Measurements from ENCODE around the gene MICAL3.
"Not testable (repeated sequence)": the region's sequence is repeated elsewhere in the genome, so short reads cannot be mapped to it uniquely, and the experiment has no call there.

Gene MICAL3

DNA sequence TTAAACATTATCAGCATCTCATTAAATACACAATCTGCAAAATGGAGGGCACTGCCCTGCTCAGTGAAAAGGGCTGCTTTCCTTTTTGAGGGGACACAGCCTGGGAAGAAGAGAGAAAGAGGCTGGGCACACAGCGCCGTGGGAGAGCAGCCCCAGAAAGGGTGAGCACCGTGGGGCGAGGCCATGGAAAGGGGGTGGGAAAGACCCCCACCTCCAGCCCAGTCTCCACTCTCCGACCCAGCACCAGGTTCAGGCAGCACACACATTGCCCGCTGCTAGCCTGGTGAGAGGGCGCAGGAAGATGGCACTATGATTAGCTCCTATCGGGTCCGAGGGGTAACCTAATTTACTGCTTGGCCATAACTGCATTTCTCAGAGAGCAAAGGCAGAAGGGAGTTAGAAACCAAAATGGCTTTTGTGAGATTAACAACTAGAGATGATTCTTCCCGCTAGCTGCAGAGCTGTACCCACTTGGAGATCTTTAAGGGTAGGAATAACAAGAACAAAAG lies 146.1 kb downstream of the MICAL3 start:
- no peaks in the 10 kb centered on the region; the same call in 1 of the 2 replicates for H3K9me3 ChIP-seq (ENCODE audit: insufficient read depth, low read length)
- H3K27me3 ChIP-seq (ENCODE audit: insufficient read depth, insufficient read length) = no peaks in the 10 kb centered on the region
- peaks cover 78% of the 10 kb centered on the region for H3K36me3 ChIP-seq (ENCODE audit: insufficient read depth, insufficient read length, low read length)
- H3K4me1 ChIP-seq (ENCODE audit: insufficient read depth, insufficient read length) = no peaks in the 10 kb centered on the region
- no peak for TF ChIP-seq YY1 (IDR thresholded peaks at IDR 0.05; ENCODE audit: insufficient read depth, insufficient read length)
- TF ChIP-seq ZNF274 (IDR thresholded peaks at IDR 0.05; ENCODE audit: low read depth, low read length) = no peak
- TF ChIP-seq SUZ12 (IDR thresholded peaks at IDR 0.05; ENCODE audit: extremely low read depth, insufficient read depth, insufficient read length) = no peak
- no peak overlapping the region for H3K9ac ChIP-seq (ENCODE audit: insufficient read length, low read depth)
- H3K4me3 ChIP-seq (ENCODE audit: insufficient read length, low read depth) = no peak overlapping the region
- DNase-seq (ENCODE audit: low read depth, low spot score) = no peak

GRCh38 chr22:17876878-17877855 lies 147.2 kb downstream of the MICAL3 start:
- H3K9ac ChIP-seq (ENCODE audit: insufficient read length, low read depth); DNase-seq (ENCODE audit: low read depth, low spot score); H3K4me1 ChIP-seq (ENCODE audit: insufficient read depth, insufficient read length); H3K4me3 ChIP-seq (ENCODE audit: insufficient read length, low read depth); H3K9me3 ChIP-seq (ENCODE audit: insufficient read depth, low read length); H3K27me3 ChIP-seq (ENCODE audit: insufficient read depth, insufficient read length): not testable (repeated sequence)
- peaks cover 77% of the 10 kb centered on the region for H3K36me3 ChIP-seq (ENCODE audit: insufficient read depth, insufficient read length, low read length)

- Histone ChIP-seq H3K27me3 (ENCODE audit: insufficient read depth, insufficient read length) (no peaks in the 10 kb centered on the region), H3K4me1 (ENCODE audit: insufficient read depth, insufficient read length) (no peaks in the 10 kb centered on the region), H3K36me3 (ENCODE audit: insufficient read depth, insufficient read length, low read length) (peaks cover 79% of the 10 kb centered on the region), H3K9me3 (ENCODE audit: insufficient read depth, low read length) (no peaks in the 10 kb centered on the region; the same call in 1 of the 2 replicates), H3K4me3 (ENCODE audit: insufficient read length, low read depth) (no peak overlapping the region), H3K9ac (ENCODE audit: insufficient read length, low read depth) (no peak overlapping the region)
- no peak for DNase-seq (ENCODE audit: low read depth, low spot score)
- TF ChIP-seq SUZ12 (IDR thresholded peaks at IDR 0.05; ENCODE audit: extremely low read depth, insufficient read depth, insufficient read length) = no peak
- TF ChIP-seq YY1 (IDR thresholded peaks at IDR 0.05; ENCODE audit: insufficient read depth, insufficient read length) = no peak
- TF ChIP-seq ZNF274 (IDR thresholded peaks at IDR 0.05; ENCODE audit: low read depth, low read length) = no peak
Measured at GRCh38 chr22:17876306-17876831, 148.0 kb downstream of the MICAL3 start.

DNA sequence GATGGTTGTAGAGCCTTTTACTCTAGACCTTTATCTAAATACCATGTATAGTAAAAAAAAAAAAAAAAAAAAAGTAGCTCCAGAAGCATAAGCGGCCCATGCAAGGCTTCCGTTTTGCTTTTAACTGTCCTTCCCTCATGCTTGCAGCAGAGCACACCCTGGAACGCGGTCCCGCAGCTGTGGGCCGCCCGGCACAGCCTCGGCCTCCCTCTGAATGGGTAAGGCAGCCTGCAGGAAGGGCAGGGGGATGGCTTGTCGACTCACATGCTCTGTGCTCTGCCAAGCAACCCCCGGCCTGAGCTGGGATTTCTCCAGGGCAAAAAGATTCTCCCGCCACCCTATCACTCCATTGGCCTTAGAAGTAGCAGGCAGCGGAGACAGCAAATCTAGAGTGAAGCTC lies 148.7 kb downstream of the MICAL3 start:
- no peak for DNase-seq (ENCODE audit: low read depth, low spot score)
- no peak for TF ChIP-seq ZNF274 (IDR thresholded peaks at IDR 0.05; ENCODE audit: low read depth, low read length)
- TF ChIP-seq SUZ12 (IDR thresholded peaks at IDR 0.05; ENCODE audit: extremely low read depth, insufficient read depth, insufficient read length) = no peak
- TF ChIP-seq YY1 (IDR thresholded peaks at IDR 0.05; ENCODE audit: insufficient read depth, insufficient read length) = no peak
- Histone ChIP-seq H3K9ac (ENCODE audit: insufficient read length, low read depth) (no peak overlapping the region), H3K36me3 (ENCODE audit: insufficient read depth, insufficient read length, low read length) (peaks cover 78% of the 10 kb centered on the region), H3K9me3 (ENCODE audit: insufficient read depth, low read length) (no peaks in the 10 kb centered on the region; the same call in 1 of the 2 replicates), H3K27me3 (ENCODE audit: insufficient read depth, insufficient read length) (no peaks in the 10 kb centered on the region), H3K4me1 (ENCODE audit: insufficient read depth, insufficient read length) (no peaks in the 10 kb centered on the region), H3K4me3 (ENCODE audit: insufficient read length, low read depth) (no peak overlapping the region)

- Histone ChIP-seq H3K27me3 (ENCODE audit: insufficient read depth, insufficient read length) (no peaks in the 10 kb centered on the region), H3K4me1 (ENCODE audit: insufficient read depth, insufficient read length) (no peaks in the 10 kb centered on the region), H3K4me3 (ENCODE audit: insufficient read length, low read depth) (no peak overlapping the region), H3K36me3 (ENCODE audit: insufficient read depth, insufficient read length, low read length) (peaks cover 78% of the 10 kb centered on the region), H3K9ac (ENCODE audit: insufficient read length, low read depth) (no peak overlapping the region), H3K9me3 (ENCODE audit: insufficient read depth, low read length) (no peaks in the 10 kb centered on the region; the same call in 1 of the 2 replicates)
- TF ChIP-seq ZNF274 (IDR thresholded peaks at IDR 0.05; ENCODE audit: low read depth, low read length) = no peak
- TF ChIP-seq YY1 (IDR thresholded peaks at IDR 0.05; ENCODE audit: insufficient read depth, insufficient read length) = no peak
- no peak for TF ChIP-seq SUZ12 (IDR thresholded peaks at IDR 0.05; ENCODE audit: extremely low read depth, insufficient read depth, insufficient read length)
- no peak for DNase-seq (ENCODE audit: low read depth, low spot score)
Measured at GRCh38 chr22:17875156-17875555, 149.2 kb downstream of the MICAL3 start.

GRCh38 chr22:17874231-17874905 lies 150.0 kb downstream of the MICAL3 start:
- no peaks in the 10 kb centered on the region; the same call in 1 of the 2 replicates for H3K9me3 ChIP-seq (ENCODE audit: insufficient read depth, low read length)
- no peaks in the 10 kb centered on the region for H3K4me1 ChIP-seq (ENCODE audit: insufficient read depth, insufficient read length)
- H3K4me3 ChIP-seq (ENCODE audit: insufficient read length, low read depth) = no peak overlapping the region
- peaks cover 74% of the 10 kb centered on the region for H3K36me3 ChIP-seq (ENCODE audit: insufficient read depth, insufficient read length, low read length)
- TF ChIP-seq ZNF274 (IDR thresholded peaks at IDR 0.05; ENCODE audit: low read depth, low read length) (no peak), SUZ12 (IDR thresholded peaks at IDR 0.05; ENCODE audit: extremely low read depth, insufficient read depth, insufficient read length) (no peak), YY1 (IDR thresholded peaks at IDR 0.05; ENCODE audit: insufficient read depth, insufficient read length) (no peak)
- H3K9ac ChIP-seq (ENCODE audit: insufficient read length, low read depth) = no peak overlapping the region
- DNase-seq (ENCODE audit: low read depth, low spot score) = no peak
- no peaks in the 10 kb centered on the region for H3K27me3 ChIP-seq (ENCODE audit: insufficient read depth, insufficient read length)

GRCh38 chr22:17873804-17874203 lies 150.6 kb downstream of the MICAL3 start:
- no peaks in the 10 kb centered on the region for H3K4me1 ChIP-seq (ENCODE audit: insufficient read depth, insufficient read length)
- H3K4me3 ChIP-seq (ENCODE audit: insufficient read length, low read depth) = no peak overlapping the region
- no peaks in the 10 kb centered on the region; the same call in 1 of the 2 replicates for H3K9me3 ChIP-seq (ENCODE audit: insufficient read depth, low read length)
- TF ChIP-seq ZNF274 (IDR thresholded peaks at IDR 0.05; ENCODE audit: low read depth, low read length) (no peak), YY1 (IDR thresholded peaks at IDR 0.05; ENCODE audit: insufficient read depth, insufficient read length) (no peak), SUZ12 (IDR thresholded peaks at IDR 0.05; ENCODE audit: extremely low read depth, insufficient read depth, insufficient read length) (no peak)
- H3K27me3 ChIP-seq (ENCODE audit: insufficient read depth, insufficient read length) = no peaks in the 10 kb centered on the region
- H3K9ac ChIP-seq (ENCODE audit: insufficient read length, low read depth) = no peak overlapping the region
- no peak for DNase-seq (ENCODE audit: low read depth, low spot score)
- H3K36me3 ChIP-seq (ENCODE audit: insufficient read depth, insufficient read length, low read length) = peaks cover 75% of the 10 kb centered on the region

Measured in NT2/D1 (cell line).